Right cardiac atrium (tissue), 5 donors: ENCODE measurements around the gene FRK. TPM values are rescaled to one million over a fixed set of nuclear protein-coding genes. Genes with fewer than 3 reads are reported as not detected.
A peak's percentile ranks its signal among the peaks of the same experiment; 100 is the strongest.
"Not testable (repeated sequence)": the region's sequence is repeated elsewhere in the genome, so short reads cannot be mapped to it uniquely, and the experiment has no call there.

Source experiments
- ATAC-seq, 2 donors: fragments of 200-7000 bp; cut with Tn5 transposase; one replicate each; pipeline versions ENCODE4 v1.8.0 to v1.9.1; 2020; ENCODE audit warnings: moderate library complexity in 2 of 2, mild to moderate bottlenecking in 1 of 2
- DNase-seq, 3 donors: peaks; one replicate each; pipeline ENCODE4 v3.0.0-alpha.2; 2020
- H3K27ac ChIP-seq: one replicate; pipeline ENCODE4 v1.5.1; 2013; ENCODE audit warnings: mild to moderate bottlenecking, low read length, control low read depth, moderate library complexity
- H3K27me3 ChIP-seq: one replicate; pipeline ENCODE4 v1.6.1; 2013; ENCODE audit not compliant: control insufficient read depth, insufficient read depth
- H3K4me1 ChIP-seq: one replicate; pipeline ENCODE4 v1.6.1; 2013; ENCODE audit warnings: low read length; ENCODE audit not compliant: control insufficient read depth, insufficient read depth
- H3K4me3 ChIP-seq: one replicate; pipeline ENCODE4 v1.5.1; 2013; ENCODE audit warnings: low read length, control low read depth
- H3K9me3 ChIP-seq: one replicate; pipeline ENCODE4 v1.6.1; 2013; ENCODE audit warnings: low read length; ENCODE audit not compliant: control insufficient read depth
- WGBS: extraction: QIAGEN DNeasy Blood & Tissue Kit; methylation state at CpG from one replicate; pipeline ENCODE4 v1.1.7; 2013; 5-methylcytosine and 5-hydroxymethylcytosine counted together
- intact Hi-C, 4 donors: fragments of 100-400 bp; cut with DNase I; formaldehyde crosslinking; loops; one replicate each; pipeline versions ENCODE4 v1.11.0 to v1.14.0; 2022 to 2023
- polyA plus RNA-seq: library from polyadenylated mRNA; stranded (reverse); fragments of 200-250 nt; gene quantifications from one replicate; pipeline ENCODE4 v1.2.3, GENCODE V29; 2013
- total RNA-seq, 4 donors: library from RNA; stranded (reverse); fragmentation: NEBNext Ultra II Directional; extraction: Animal tissue kit (Norgen Biotek cat#: 25700); gene quantifications; one replicate each; pipeline ENCODE4 v1.2.1, GENCODE V29; 2021
- donor health status: healthy with polysubstance abuse.
- donor health status: DM: no; HTN: yes; CAD: no.
- donor health status: DM: no; HTN: no; CAD: no.
- donor health status: DM: no; HTN: yes; CAD: no; lungs with severe emphysema.
- donor health status: DM: yes; HTN: yes; CAD: no.

FRK gene
- total and polyA plus RNA-seq, 5 donors, result 1.00 to 5.8 (median 4.3) TPM

GRCh38 chr6:115969930-115970273 is 90.8 kb downstream of the FRK start:
- ATAC-seq, result no peak
- intact Hi-C loops, result no loop called here
- no peaks in the 10 kb centered on the region for H3K9me3 ChIP-seq
- H3K27ac ChIP-seq, result no peak overlapping the region
- no peaks in the 10 kb centered on the region for H3K4me1 ChIP-seq
- DNase-seq, result no peak
- no peaks in the 10 kb centered on the region for H3K27me3 ChIP-seq
- no peak overlapping the region for H3K4me3 ChIP-seq

- DNase-seq (peak in 1 of 3 donors; percentile 17), ATAC-seq (no peak)
- Histone ChIP-seq H3K4me3 (no peak overlapping the region), H3K4me1 (no peaks in the 10 kb centered on the region), H3K27me3 (no peaks in the 10 kb centered on the region), H3K9me3 (no peaks in the 10 kb centered on the region), H3K27ac (no peak overlapping the region)
- 69% methylated on average over 7 of the region's 7 CpGs for WGBS
- intact Hi-C loops, result no loop called here
These were observed 91.3 kb downstream of the FRK start for GRCh38 chr6:115969207-115969929.

- H3K27me3 ChIP-seq, DNase-seq, H3K4me1 ChIP-seq, intact Hi-C loops, H3K27ac ChIP-seq, H3K4me3 ChIP-seq, H3K9me3 ChIP-seq, ATAC-seq: not testable (repeated sequence)
- WGBS, result 80% methylated on average over 16 of the region's 17 CpGs
These were observed 100.4 kb downstream of the FRK start for GRCh38 chr6:115960286-115960685.

GRCh38 chr6:115958958-115959357 is 101.7 kb downstream of the FRK start:
- Histone ChIP-seq H3K4me3 (no peak overlapping the region), H3K4me1 (no peaks in the 10 kb centered on the region), H3K27me3 (no peaks in the 10 kb centered on the region), H3K27ac (no peak overlapping the region), H3K9me3 (no peaks in the 10 kb centered on the region)
- DNase-seq (no peak), ATAC-seq (no peak)
- intact Hi-C loops, result no loop called here
- WGBS, result 96% methylated on average over 3 of the region's 3 CpGs

GRCh38 chr6:115954740-115955139 is 106.0 kb downstream of the FRK start:
- Histone ChIP-seq H3K4me3 (no peak overlapping the region), H3K27ac (no peak overlapping the region), H3K27me3 (no peaks in the 10 kb centered on the region), H3K9me3 (no peaks in the 10 kb centered on the region), H3K4me1 (no peaks in the 10 kb centered on the region)
- DNase-seq (no peak), ATAC-seq (no peak)
- intact Hi-C loops, result no loop called here
- WGBS, result 65% methylated on average over 2 of the region's 2 CpGs

GRCh38 chr6:115948751-115949150 is 111.9 kb downstream of the FRK start:
- Histone ChIP-seq H3K4me1 (no peaks in the 10 kb centered on the region), H3K4me3 (no peak overlapping the region), H3K9me3 (no peaks in the 10 kb centered on the region), H3K27ac (no peak overlapping the region), H3K27me3 (no peaks in the 10 kb centered on the region)
- intact Hi-C loops, result no loop called here
- DNase-seq (no peak), ATAC-seq (no peak)

GRCh38 chr6:115947966-115948541 is 112.6 kb downstream of the FRK start:
- WGBS, result 69% methylated on average over 2 of the region's 2 CpGs
- no peak for DNase-seq
- Histone ChIP-seq H3K4me1 (no peaks in the 10 kb centered on the region), H3K27ac (no peak overlapping the region), H3K9me3 (no peaks in the 10 kb centered on the region), H3K4me3 (no peak overlapping the region), H3K27me3 (no peaks in the 10 kb centered on the region)
- intact Hi-C loops, result no loop called here
- peak in 1 of 2 donors; percentile 26 for ATAC-seq

GRCh38 chr6:115945812-115946211 is 114.9 kb downstream of the FRK start:
- no peak for DNase-seq
- intact Hi-C loops, result no loop called here

GRCh38 chr6:115945306-115945705 is 115.4 kb downstream of the FRK start:
- H3K9me3 ChIP-seq, result no peaks in the 10 kb centered on the region
- 79% methylated on average over 1 of the region's 1 CpG for WGBS
- H3K27ac ChIP-seq, result no peak overlapping the region
- H3K4me1 ChIP-seq, result no peaks in the 10 kb centered on the region
- no peak overlapping the region for H3K4me3 ChIP-seq
- intact Hi-C loops, result no loop called here
- no peaks in the 10 kb centered on the region for H3K27me3 ChIP-seq
- ATAC-seq, result no peak
- DNase-seq, result no peak

More at GRCh38 chr6:115945812-115946211, 114.9 kb downstream of the FRK start:
- Histone ChIP-seq H3K4me1 (no peaks in the 10 kb centered on the region), H3K27me3 (no peaks in the 10 kb centered on the region), H3K4me3 (no peak overlapping the region), H3K9me3 (no peaks in the 10 kb centered on the region), H3K27ac (no peak overlapping the region)
- WGBS, result 81% methylated on average over 1 of the region's 1 CpG
- ATAC-seq, result no peak

- ATAC-seq, intact Hi-C loops, H3K27ac ChIP-seq, H3K4me3 ChIP-seq, H3K27me3 ChIP-seq, DNase-seq, H3K4me1 ChIP-seq, H3K9me3 ChIP-seq: not testable (repeated sequence)
These were observed 115.9 kb downstream of the FRK start for GRCh38 chr6:115944829-115945228.

GRCh38 chr6:115937502-115937901 is 123.2 kb downstream of the FRK start:
- H3K4me1 ChIP-seq, H3K27ac ChIP-seq, intact Hi-C loops, H3K27me3 ChIP-seq, H3K4me3 ChIP-seq, ATAC-seq, DNase-seq, H3K9me3 ChIP-seq: not testable (repeated sequence)
- WGBS, result 73% methylated on average over 2 of the region's 2 CpGs

- DNase-seq (no peak), ATAC-seq (no peak)
- Histone ChIP-seq H3K4me1 (no peaks in the 10 kb centered on the region), H3K27ac (no peak overlapping the region), H3K9me3 (no peaks in the 10 kb centered on the region), H3K27me3 (no peaks in the 10 kb centered on the region), H3K4me3 (no peak overlapping the region)
- WGBS, result 63% methylated on average over 8 of the region's 8 CpGs
- intact Hi-C loops, result no loop called here
These were observed 125.3 kb downstream of the FRK start for GRCh38 chr6:115935361-115935760.
